Measurements from ENCODE around the gene GORASP2.

The GORASP2 gene

DNA sequence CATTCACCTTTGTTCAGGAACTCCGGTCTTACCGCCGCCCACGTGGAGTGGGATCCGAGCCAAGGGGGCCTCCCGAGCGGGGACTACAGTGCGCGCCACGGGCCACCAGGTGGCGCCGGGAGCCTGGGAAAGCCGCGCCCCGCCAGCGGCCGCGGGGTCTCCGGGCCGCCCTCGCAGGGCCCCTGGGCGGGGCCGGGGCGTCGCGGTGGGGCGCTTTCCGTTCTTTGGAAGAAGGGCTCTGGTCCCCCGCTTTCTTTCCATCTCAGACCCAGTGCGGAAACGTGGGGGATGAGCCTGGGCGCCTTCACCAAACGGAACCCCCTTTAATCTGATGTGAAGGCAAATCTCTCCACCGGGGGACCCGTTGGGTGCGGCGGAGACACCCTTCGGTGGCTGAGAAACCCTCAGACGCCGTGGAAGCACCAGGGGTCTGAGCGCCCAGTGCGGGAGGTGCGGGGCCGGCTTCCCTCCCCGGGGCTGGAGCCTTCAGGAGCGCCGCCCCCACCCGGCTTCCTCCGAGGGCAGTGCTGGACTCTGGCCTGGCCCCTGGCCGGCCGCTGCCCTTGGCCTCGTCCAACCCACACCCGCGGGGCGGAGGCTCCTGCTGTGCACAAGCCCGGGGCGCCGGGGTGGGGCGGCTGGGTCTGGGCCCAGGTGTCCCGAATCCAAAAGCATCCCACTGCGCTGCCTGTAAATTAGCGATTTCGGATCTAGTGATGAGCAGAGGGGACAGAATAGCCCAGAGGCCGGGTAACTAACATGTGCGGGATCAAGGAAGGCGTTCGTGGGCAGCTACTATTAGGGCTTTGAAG is 44.6 kb downstream of the GORASP2 start:
- peak overlapping the region; percentile 76 for H3K4me3 ChIP-seq (replicated peaks; ENCODE audit: low read depth, low read length)
- H3K36me3 ChIP-seq (ENCODE audit: control insufficient read depth, insufficient read depth, low read length) = no peaks in the 10 kb centered on the region; the same call in 1 of the 2 replicates
- H3K27me3 ChIP-seq (replicated peaks; ENCODE audit: control insufficient read depth, insufficient read depth, low read length) = no peaks in the 10 kb centered on the region
- TF ChIP-seq, protein P1, sequence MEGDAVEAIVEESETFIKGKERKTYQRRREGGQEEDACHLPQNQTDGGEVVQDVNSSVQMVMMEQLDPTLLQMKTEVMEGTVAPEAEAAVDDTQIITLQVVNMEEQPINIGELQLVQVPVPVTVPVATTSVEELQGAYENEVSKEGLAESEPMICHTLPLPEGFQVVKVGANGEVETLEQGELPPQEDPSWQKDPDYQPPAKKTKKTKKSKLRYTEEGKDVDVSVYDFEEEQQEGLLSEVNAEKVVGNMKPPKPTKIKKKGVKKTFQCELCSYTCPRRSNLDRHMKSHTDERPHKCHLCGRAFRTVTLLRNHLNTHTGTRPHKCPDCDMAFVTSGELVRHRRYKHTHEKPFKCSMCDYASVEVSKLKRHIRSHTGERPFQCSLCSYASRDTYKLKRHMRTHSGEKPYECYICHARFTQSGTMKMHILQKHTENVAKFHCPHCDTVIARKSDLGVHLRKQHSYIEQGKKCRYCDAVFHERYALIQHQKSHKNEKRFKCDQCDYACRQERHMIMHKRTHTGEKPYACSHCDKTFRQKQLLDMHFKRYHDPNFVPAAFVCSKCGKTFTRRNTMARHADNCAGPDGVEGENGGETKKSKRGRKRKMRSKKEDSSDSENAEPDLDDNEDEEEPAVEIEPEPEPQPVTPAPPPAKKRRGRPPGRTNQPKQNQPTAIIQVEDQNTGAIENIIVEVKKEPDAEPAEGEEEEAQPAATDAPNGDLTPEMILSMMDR (IDR thresholded peaks at IDR 0.05; ENCODE audit: insufficient read depth, low read length, poor library complexity, severe bottlenecking) = peak; percentile 83
- peak; percentile 92 for DNase-seq (ENCODE audit: extremely low read depth, insufficient read length)

DNA sequence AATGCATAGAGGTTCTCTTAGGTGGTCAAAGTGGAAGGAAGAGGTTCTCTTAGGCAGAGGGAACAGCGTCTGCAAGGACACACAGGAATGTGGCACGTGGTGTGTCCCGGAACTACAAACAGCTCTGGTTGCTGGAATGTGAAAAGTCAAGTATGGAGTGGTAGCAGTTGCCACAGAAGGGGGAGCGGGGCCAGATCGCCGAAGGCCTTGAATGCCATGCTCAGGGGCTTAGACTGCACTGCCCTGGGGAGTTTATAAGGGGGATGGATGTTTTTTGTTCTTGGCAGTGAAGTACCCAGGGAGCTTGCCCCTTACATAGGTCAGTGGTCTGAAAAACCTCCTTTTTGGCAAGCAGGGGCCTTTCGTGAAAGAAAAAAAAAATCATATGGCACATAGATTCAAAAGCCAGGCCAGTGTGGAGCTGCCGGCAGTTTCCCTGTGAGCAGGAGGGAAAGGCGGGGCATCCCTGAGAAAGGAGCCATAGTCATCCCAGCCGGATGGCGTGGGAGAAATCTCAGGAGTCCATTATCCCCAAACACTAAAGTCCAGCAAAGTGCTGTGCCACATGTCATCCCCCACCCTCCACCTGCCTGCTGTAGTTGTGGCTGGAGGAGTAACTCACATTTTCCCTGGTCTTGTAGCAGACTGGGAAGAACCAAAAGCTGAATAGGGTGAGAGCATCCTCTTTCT is 45.4 kb downstream of the GORASP2 start:
- TF ChIP-seq, protein P1 (IDR thresholded peaks at IDR 0.05; ENCODE audit: insufficient read depth, low read length, poor library complexity, severe bottlenecking) = no peak

DNA sequence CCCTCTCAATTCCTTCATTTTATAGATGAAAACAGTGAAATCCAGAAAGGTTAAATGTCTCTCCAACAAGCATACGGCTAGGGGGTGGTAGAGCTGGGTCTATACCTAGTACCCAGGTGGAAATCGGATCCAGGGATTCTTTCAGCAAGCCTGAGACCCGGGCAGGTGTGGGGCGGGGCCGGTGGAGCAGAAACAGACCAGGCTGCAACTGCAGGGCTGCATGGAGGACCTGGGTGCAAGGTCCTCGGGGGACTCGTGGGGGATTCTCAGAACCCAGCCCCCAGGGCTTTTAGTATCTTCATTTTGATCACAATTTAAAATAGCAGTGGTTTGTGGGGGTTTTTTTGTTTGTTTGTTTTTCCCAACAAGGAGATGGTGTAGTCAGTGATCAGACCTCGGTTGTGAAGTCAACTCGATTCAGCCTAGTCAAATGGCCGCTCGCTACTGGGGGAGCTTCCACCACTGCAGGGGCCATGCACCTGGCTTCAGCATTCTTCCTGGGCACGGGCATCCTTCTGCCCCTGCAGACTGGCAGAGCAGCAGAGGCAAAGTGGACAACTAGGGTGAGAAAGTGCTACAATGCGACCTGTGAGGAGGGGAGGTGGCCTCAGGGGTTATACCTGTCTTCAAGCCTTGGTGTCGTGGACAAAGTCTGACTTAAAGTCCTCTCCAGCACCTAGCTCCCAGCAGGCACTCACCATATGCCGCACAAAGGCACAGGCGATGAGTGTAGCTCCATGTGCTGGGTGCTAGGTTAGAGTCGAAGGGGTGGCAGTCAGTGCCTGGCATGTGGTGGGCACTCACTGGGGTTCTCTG is 46.3 kb downstream of the GORASP2 start:
- no peak for DNase-seq (ENCODE audit: extremely low read depth, insufficient read length)
- Histone ChIP-seq H3K36me3 (ENCODE audit: control insufficient read depth, insufficient read depth, low read length) (no peaks in the 10 kb centered on the region), H3K27me3 (replicated peaks; ENCODE audit: control insufficient read depth, insufficient read depth, low read length) (no peaks in the 10 kb centered on the region), H3K4me3 (replicated peaks; ENCODE audit: low read depth, low read length) (no peak overlapping the region)
- TF ChIP-seq, protein P1 (IDR thresholded peaks at IDR 0.05; ENCODE audit: insufficient read depth, low read length, poor library complexity, severe bottlenecking) = no peak

More for the DNA sequence above, 45.4 kb downstream of the GORASP2 start:
- no peak for DNase-seq (ENCODE audit: extremely low read depth, insufficient read length)
- Histone ChIP-seq H3K4me3 (replicated peaks; ENCODE audit: low read depth, low read length) (no peak overlapping the region), H3K36me3 (ENCODE audit: control insufficient read depth, insufficient read depth, low read length) (no peaks in the 10 kb centered on the region), H3K27me3 (replicated peaks; ENCODE audit: control insufficient read depth, insufficient read depth, low read length) (no peaks in the 10 kb centered on the region)

DNA sequence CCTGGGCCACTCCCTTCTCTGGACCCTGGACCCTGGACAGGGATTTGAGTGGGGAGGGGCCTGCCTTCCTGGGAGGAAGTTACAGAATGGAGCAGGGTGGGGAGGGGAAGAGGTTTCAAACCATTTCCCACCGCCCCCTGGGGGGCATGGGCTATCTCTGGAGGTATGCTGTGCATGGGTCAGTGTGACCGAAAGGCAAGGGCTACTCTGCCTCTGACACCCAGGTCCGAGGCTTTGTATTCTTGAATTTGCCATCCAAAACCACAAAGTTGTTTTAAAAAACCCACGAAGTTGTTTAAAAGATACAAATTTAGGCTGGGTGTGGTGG is 46.9 kb downstream of the GORASP2 start:
- H3K36me3 ChIP-seq (ENCODE audit: control insufficient read depth, insufficient read depth, low read length) = no peaks in the 10 kb centered on the region
- no peak for DNase-seq (ENCODE audit: extremely low read depth, insufficient read length)
- TF ChIP-seq, protein P1 (IDR thresholded peaks at IDR 0.05; ENCODE audit: insufficient read depth, low read length, poor library complexity, severe bottlenecking) = no peak
- H3K27me3 ChIP-seq (replicated peaks; ENCODE audit: control insufficient read depth, insufficient read depth, low read length) = no peaks in the 10 kb centered on the region
- no peak overlapping the region for H3K4me3 ChIP-seq (replicated peaks; ENCODE audit: low read depth, low read length)

DNA sequence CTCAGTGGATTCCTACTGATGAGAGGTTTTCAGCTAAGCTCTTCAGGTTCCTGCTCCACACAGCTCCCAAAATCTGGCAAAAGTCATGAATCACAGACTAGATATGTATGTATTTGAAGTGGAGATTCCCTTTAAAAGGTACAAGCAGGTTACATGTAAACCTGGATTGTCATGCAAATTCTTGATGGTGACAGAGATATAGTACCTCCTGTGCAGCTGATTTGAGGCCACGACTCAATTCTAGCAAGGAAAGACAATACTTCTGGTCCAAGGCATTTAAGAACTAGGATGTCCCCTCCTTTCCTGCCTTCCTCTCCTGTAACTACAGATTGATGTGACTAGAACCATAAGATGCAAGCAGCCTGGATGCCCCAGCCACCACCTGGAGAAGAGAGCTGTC is 55.0 kb downstream of the GORASP2 start:
- no peak for DNase-seq (ENCODE audit: extremely low read depth, insufficient read length)
- Histone ChIP-seq H3K4me3 (replicated peaks; ENCODE audit: low read depth, low read length) (no peak overlapping the region), H3K27me3 (replicated peaks; ENCODE audit: control insufficient read depth, insufficient read depth, low read length) (no peaks in the 10 kb centered on the region)

More for the DNA sequence above, 55.0 kb downstream of the GORASP2 start:
- TF ChIP-seq, protein P1 (IDR thresholded peaks at IDR 0.05; ENCODE audit: insufficient read depth, low read length, poor library complexity, severe bottlenecking) = no peak
- peaks cover 2% of the 10 kb centered on the region for H3K36me3 ChIP-seq (ENCODE audit: control insufficient read depth, insufficient read depth, low read length)
